HCT116 (cell line): Measurements from ENCODE around the gene GSN. TPM values are rescaled to one million over a fixed set of nuclear protein-coding genes. Genes with fewer than 3 reads are reported as not detected.

Experiments
- ATAC-seq: fragments of 200-7000 bp; cut with Tn5 transposase; 2 replicates; pipeline ENCODE4 v1.9.1; 2020; ENCODE audit warnings: mild to moderate bottlenecking, moderate library complexity
- BruUV-seq: library from RNA; stranded (reverse); fragments of 400-500 nt; replicated peaks from 2 replicates; lab custom pipeline; 2021; lab: Mats Ljungman, UMichigan
- CTCF ChIA-PET: fragments of 300-600 bp; sonication (Branson Sonifier 250); formaldehyde crosslinking; loops from one replicate; lab custom pipeline; 2021; ENCODE audit warnings: antibody characterized with exemption; lab: Charles Lee
- POLR2A ChIA-PET: fragments of 300-600, 350-600 bp; sonication (Branson Sonifier 250); formaldehyde crosslinking; loops from one replicate; lab custom pipeline; 2021; ENCODE audit warnings: antibody characterized with exemption; lab: Charles Lee
- RAD21 ChIA-PET, 2 experiments: fragments of 300-600 bp; sonication (Branson Sonifier 250); formaldehyde crosslinking; loops; one replicate each; lab custom pipeline; 2023; ENCODE audit warnings: low total read pairs in 2 of 2; ENCODE audit not compliant: uncharacterized antibody in 2 of 2, unreplicated experiment in 2 of 2, low non-redundant PET in 1 of 2; lab: Charles Lee
- DNase-seq: peaks from one replicate; pipeline ENCODE4 v3.0.0-alpha.2; 2010; ENCODE audit warnings: low read depth, low spot score
- H2AFZ ChIP-seq: fragments of 200-600 bp; shearing (Covaris generic), sonication (generic); 2 replicates; pipeline ENCODE4 v1.6.1; 2017; ENCODE audit warnings: low read depth, mixed run types, mixed read lengths, antibody characterized with exemption, low read length; ENCODE audit not compliant: poor library complexity, severe bottlenecking
- H3K27ac ChIP-seq: 2 replicates; pipeline ENCODE4 v1.5.1; 2012; ENCODE audit warnings: low read depth, low read length
- H3K27me3 ChIP-seq: fragments of 200-600 bp; sonication (generic); 2 replicates; pipeline ENCODE4 v1.6.1; 2016; ENCODE audit warnings: mixed run types, low read length, mixed read lengths; ENCODE audit not compliant: insufficient read depth
- H3K36me3 ChIP-seq, 2 experiments: fragments of 200-500 bp in 1 of 2; fragments of 200-600 bp in 1 of 2; sonication (Bioruptor generic) in 1 of 2; sonication (generic) in 1 of 2; 2 replicates each; pipeline versions ENCODE4 v1.5.1 to v1.6.1; 2014 to 2016; ENCODE audit warnings: low read length in 2 of 2, inconsistent platforms in 1 of 2, mixed read lengths in 1 of 2, mixed run types in 1 of 2; ENCODE audit not compliant: insufficient read depth in 2 of 2, control insufficient read depth in 1 of 2
- H3K4me1 ChIP-seq, 2 experiments: fragments of 200-600 bp in 1 of 2; sonication (generic) in 1 of 2; 2 replicates each; pipeline versions ENCODE4 v1.5.1 to v1.6.1; 2012 to 2017; ENCODE audit warnings: low read length in 2 of 2, inconsistent platforms in 1 of 2, mild to moderate bottlenecking in 1 of 2, mixed read lengths in 1 of 2, mixed run types in 1 of 2, moderate library complexity in 1 of 2; ENCODE audit not compliant: insufficient read depth in 2 of 2, control insufficient read depth in 1 of 2
- H3K4me2 ChIP-seq: fragments of 200-600 bp; sonication (generic); 2 replicates; pipeline ENCODE4 v1.6.1; 2017; ENCODE audit warnings: mixed run types, low read length, mixed read lengths
- H3K4me3 ChIP-seq, 2 experiments: fragments of 200-600 bp in 1 of 2; sonication (generic) in 1 of 2; replicated peaks in 1 of 2; 2 replicates each; pipeline ENCODE4 v1.5.1; 2011 to 2016; ENCODE audit warnings: low read length in 2 of 2, control low read depth in 1 of 2, low read depth in 1 of 2, mild to moderate bottlenecking in 1 of 2, mixed read lengths in 1 of 2, mixed run types in 1 of 2
- H3K79me2 ChIP-seq: fragments of 200-600 bp; sonication (generic); 2 replicates; pipeline ENCODE4 v1.6.1; 2017; ENCODE audit warnings: mild to moderate bottlenecking, mixed run types, low read length, moderate library complexity, mixed read lengths; ENCODE audit not compliant: insufficient read depth
- H3K9ac ChIP-seq: fragments of 200-600 bp; sonication (generic); 2 replicates; pipeline ENCODE4 v1.6.1; 2016; ENCODE audit warnings: low read length, mixed read lengths
- H3K9me2 ChIP-seq: fragments of 200-600 bp; sonication (generic), shearing (Covaris generic); 2 replicates; pipeline ENCODE4 v1.6.1; 2017; ENCODE audit warnings: mixed run types, mild to moderate bottlenecking, moderate library complexity; ENCODE audit not compliant: insufficient read depth
- H3K9me3 ChIP-seq, 2 experiments: fragments of 200-500 bp in 1 of 2; fragments of 200-600 bp in 1 of 2; sonication (Bioruptor generic) in 1 of 2; sonication (generic) in 1 of 2; 2 replicates each; pipeline ENCODE4 v1.6.1; 2014 to 2017; ENCODE audit warnings: low read length in 2 of 2, mixed read lengths in 2 of 2, inconsistent platforms in 1 of 2, low read depth in 1 of 2, mild to moderate bottlenecking in 1 of 2, mixed run types in 1 of 2, moderate library complexity in 1 of 2; ENCODE audit not compliant: control insufficient read depth in 1 of 2, insufficient read depth in 1 of 2
- H4K20me1 ChIP-seq: fragments of 200-600 bp; sonication (generic), shearing (Covaris generic); 2 replicates; pipeline ENCODE4 v1.6.1; 2017; ENCODE audit warnings: mixed run types, mild to moderate bottlenecking, moderate library complexity; ENCODE audit not compliant: insufficient read depth
- CEBPB ChIP-seq: IDR thresholded peaks from 2 replicates; pipeline ENCODE4 v1.6.1; 2012; ENCODE audit warnings: low read depth
- ELF1 ChIP-seq: IDR thresholded peaks from 2 replicates; pipeline ENCODE4 v1.6.1; 2012; ENCODE audit warnings: low read depth, borderline replicate concordance
- POLR2AphosphoS5 ChIP-seq: IDR thresholded peaks from 2 replicates; pipeline ENCODE4 v1.6.1; 2011; ENCODE audit warnings: mild to moderate bottlenecking, low read depth, low read length, moderate library complexity
- RAD21 ChIP-seq: IDR thresholded peaks from 2 replicates; pipeline ENCODE4 v1.6.1; 2012; ENCODE audit warnings: low read depth, mild to moderate bottlenecking
- SIN3A ChIP-seq: IDR thresholded peaks from 2 replicates; pipeline ENCODE4 v1.6.1; 2012; ENCODE audit warnings: low read depth
- TCF7L2 ChIP-seq: IDR thresholded peaks from 2 replicates; pipeline ENCODE4 v1.7.0; 2011; ENCODE audit warnings: borderline replicate concordance, inconsistent platforms; ENCODE audit not compliant: insufficient read depth, insufficient read length; ENCODE audit errors: extremely low read depth
- YY1 ChIP-seq: IDR thresholded peaks from 2 replicates; pipeline ENCODE4 v1.6.1; 2011; ENCODE audit warnings: low read length, low read depth, moderate library complexity, mild to moderate bottlenecking; ENCODE audit not compliant: insufficient replicate concordance; ENCODE audit errors: extremely low read depth
- ZFX ChIP-seq: fragments of 450-650 bp; IDR thresholded peaks from 2 replicates; pipeline ENCODE4 v1.6.1; 2017
- ZNF274 ChIP-seq: fragments of 200-500 bp; sonication (Bioruptor generic); IDR thresholded peaks from 2 replicates; pipeline ENCODE4 v1.6.1; 2014; ENCODE audit warnings: mild to moderate bottlenecking, low read depth, low read length, inconsistent platforms
- intact Hi-C: fragments of 100-400 bp; cut with micrococcal nuclease; formaldehyde crosslinking; loops from 2 replicates; pipeline ENCODE4 v1.10.0; 2022
- total RNA-seq: library from RNA; stranded (reverse); gene quantifications from one replicate; pipeline ENCODE4 v1.2.1, GENCODE V29; 2021; ENCODE audit not compliant: unreplicated experiment
- TF ChIP-seq, protein P1 (sequence below): IDR thresholded peaks from 2 replicates; pipeline ENCODE4 v1.6.1; 2012; ENCODE audit warnings: low read depth
- TF ChIP-seq, protein P2 (sequence below): IDR thresholded peaks from 2 replicates; pipeline ENCODE4 v1.6.1; 2011; ENCODE audit warnings: mild to moderate bottlenecking, low read length, moderate library complexity; ENCODE audit not compliant: insufficient replicate concordance; ENCODE audit errors: extremely low read depth
- TF ChIP-seq, protein P3 (sequence below), 3 experiments: fragments of 200-600 bp in 1 of 3; sonication (generic) in 1 of 3; IDR thresholded peaks in 2 of 3; conservative IDR thresholded peaks in 1 of 3; 2 replicates each; pipeline ENCODE4 v1.5.1; 2012 to 2017; ENCODE audit warnings: low read depth in 2 of 3, low read length in 2 of 3, antibody characterized with exemption in 1 of 3, borderline replicate concordance in 1 of 3, control low read depth in 1 of 3, mild to moderate bottlenecking in 1 of 3, mixed read lengths in 1 of 3, mixed run types in 1 of 3, moderate library complexity in 1 of 3; ENCODE audit not compliant: insufficient read depth in 1 of 3

Gene GSN
- total RNA-seq, 1 experiment from 2014 or later, result 71.3 TPM

DNA sequence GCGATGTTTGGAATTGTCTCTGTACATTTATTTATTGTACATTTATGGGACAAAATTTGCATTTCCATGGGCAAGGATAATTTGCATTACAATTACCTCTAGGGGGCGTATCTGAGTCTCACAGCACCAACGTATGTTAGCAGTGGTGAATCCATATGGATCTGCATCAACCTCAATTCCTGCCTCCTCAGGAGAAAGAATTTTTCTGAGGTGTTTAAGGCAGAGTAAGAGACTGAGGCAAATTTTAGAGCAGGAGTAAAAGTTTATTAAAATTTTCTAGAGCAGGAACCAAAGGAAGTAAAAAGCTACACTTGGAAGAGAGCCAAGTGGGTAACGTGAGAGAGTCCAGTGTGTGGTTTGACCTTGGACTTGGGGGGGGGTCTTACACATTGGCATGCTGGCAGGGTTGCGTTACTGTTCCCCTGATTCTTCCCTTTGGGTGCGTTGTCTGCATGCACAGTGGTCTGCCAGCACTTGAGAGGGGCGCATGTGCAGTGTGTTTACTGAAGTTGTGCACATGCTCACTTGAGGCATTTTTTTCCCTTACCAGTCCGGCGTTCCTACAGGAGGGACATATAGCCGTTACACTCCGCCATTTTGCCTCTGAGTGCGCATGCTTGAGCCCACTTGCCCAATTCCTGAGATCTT, 45.3 kb upstream of the GSN start:
- ChIA-PET CTCF (interaction anchor here (0.6 to 1.3 kb wide), 6 partner anchors 9 to 177 kb away, joined by 3 to 6 read pairs (median 4); no protein-coding TSS in a partner anchor), RAD21 (no interaction called here), POLR2A (no interaction called here)
- no peaks in the 10 kb centered on the region for H3K9me2 ChIP-seq
- no peaks in the 10 kb centered on the region for H4K20me1 ChIP-seq
- peak; percentile 83 for ATAC-seq
- H3K4me2 ChIP-seq, result peak overlapping the region; percentile 30
- TF ChIP-seq, protein P1, sequence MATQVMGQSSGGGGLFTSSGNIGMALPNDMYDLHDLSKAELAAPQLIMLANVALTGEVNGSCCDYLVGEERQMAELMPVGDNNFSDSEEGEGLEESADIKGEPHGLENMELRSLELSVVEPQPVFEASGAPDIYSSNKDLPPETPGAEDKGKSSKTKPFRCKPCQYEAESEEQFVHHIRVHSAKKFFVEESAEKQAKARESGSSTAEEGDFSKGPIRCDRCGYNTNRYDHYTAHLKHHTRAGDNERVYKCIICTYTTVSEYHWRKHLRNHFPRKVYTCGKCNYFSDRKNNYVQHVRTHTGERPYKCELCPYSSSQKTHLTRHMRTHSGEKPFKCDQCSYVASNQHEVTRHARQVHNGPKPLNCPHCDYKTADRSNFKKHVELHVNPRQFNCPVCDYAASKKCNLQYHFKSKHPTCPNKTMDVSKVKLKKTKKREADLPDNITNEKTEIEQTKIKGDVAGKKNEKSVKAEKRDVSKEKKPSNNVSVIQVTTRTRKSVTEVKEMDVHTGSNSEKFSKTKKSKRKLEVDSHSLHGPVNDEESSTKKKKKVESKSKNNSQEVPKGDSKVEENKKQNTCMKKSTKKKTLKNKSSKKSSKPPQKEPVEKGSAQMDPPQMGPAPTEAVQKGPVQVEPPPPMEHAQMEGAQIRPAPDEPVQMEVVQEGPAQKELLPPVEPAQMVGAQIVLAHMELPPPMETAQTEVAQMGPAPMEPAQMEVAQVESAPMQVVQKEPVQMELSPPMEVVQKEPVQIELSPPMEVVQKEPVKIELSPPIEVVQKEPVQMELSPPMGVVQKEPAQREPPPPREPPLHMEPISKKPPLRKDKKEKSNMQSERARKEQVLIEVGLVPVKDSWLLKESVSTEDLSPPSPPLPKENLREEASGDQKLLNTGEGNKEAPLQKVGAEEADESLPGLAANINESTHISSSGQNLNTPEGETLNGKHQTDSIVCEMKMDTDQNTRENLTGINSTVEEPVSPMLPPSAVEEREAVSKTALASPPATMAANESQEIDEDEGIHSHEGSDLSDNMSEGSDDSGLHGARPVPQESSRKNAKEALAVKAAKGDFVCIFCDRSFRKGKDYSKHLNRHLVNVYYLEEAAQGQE, result no peak
- TF ChIP-seq ZNF274 (no peak), CEBPB (0 out of 2 replicates have a peak, but pooled peaks have one; percentile 7), ELF1 (no peak), SIN3A (no peak), ZFX (no peak), POLR2AphosphoS5 (no peak), YY1 (peak; percentile 19), RAD21 (peak; percentile 74), TCF7L2 (no peak)
- TF ChIP-seq, protein P2, sequence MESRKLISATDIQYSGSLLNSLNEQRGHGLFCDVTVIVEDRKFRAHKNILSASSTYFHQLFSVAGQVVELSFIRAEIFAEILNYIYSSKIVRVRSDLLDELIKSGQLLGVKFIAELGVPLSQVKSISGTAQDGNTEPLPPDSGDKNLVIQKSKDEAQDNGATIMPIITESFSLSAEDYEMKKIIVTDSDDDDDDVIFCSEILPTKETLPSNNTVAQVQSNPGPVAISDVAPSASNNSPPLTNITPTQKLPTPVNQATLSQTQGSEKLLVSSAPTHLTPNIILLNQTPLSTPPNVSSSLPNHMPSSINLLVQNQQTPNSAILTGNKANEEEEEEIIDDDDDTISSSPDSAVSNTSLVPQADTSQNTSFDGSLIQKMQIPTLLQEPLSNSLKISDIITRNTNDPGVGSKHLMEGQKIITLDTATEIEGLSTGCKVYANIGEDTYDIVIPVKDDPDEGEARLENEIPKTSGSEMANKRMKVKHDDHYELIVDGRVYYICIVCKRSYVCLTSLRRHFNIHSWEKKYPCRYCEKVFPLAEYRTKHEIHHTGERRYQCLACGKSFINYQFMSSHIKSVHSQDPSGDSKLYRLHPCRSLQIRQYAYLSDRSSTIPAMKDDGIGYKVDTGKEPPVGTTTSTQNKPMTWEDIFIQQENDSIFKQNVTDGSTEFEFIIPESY, result no peak
- TF ChIP-seq, protein P3, sequence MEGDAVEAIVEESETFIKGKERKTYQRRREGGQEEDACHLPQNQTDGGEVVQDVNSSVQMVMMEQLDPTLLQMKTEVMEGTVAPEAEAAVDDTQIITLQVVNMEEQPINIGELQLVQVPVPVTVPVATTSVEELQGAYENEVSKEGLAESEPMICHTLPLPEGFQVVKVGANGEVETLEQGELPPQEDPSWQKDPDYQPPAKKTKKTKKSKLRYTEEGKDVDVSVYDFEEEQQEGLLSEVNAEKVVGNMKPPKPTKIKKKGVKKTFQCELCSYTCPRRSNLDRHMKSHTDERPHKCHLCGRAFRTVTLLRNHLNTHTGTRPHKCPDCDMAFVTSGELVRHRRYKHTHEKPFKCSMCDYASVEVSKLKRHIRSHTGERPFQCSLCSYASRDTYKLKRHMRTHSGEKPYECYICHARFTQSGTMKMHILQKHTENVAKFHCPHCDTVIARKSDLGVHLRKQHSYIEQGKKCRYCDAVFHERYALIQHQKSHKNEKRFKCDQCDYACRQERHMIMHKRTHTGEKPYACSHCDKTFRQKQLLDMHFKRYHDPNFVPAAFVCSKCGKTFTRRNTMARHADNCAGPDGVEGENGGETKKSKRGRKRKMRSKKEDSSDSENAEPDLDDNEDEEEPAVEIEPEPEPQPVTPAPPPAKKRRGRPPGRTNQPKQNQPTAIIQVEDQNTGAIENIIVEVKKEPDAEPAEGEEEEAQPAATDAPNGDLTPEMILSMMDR (IDR thresholded peaks at IDR 0.05 in 2 of 3, conservative IDR thresholded peaks at IDR 0.05 in 1 of 3; ENCODE audit: borderline replicate concordance in 1 of 3, insufficient read depth in 1 of 3, low read depth in 2 of 3, low read length in 2 of 3), result peak; percentile 65 to 93 (median 76); a peak in 5 of 6 replicates
- peak; percentile 54 for DNase-seq
- no peak overlapping the region for H3K27ac ChIP-seq
- no TSS peak for BruUV-seq
- H3K79me2 ChIP-seq, result no peaks in the 10 kb centered on the region
- H3K9ac ChIP-seq, result no peak overlapping the region
- intact Hi-C loops, result no loop called here
- H3K9me3 ChIP-seq, result no peaks in the 10 kb centered on the region
- H3K27me3 ChIP-seq, result no peaks in the 10 kb centered on the region
- no peaks in the 10 kb centered on the region for H3K36me3 ChIP-seq
- peaks cover 0 to 14% of the 10 kb centered on the region in 2 experiments; a peak in 2 of 4 replicates for H3K4me1 ChIP-seq
- peak overlapping the region; percentile 24 for H2AFZ ChIP-seq
- H3K4me3 ChIP-seq, result no peak overlapping the region
